Panc1 (cell line): ENCODE data around the gene ZNF710. TPM values are rescaled to one million over a fixed set of nuclear protein-coding genes. Genes with fewer than 3 reads are reported as not detected.

Experiments used
- ATAC-seq: fragments of 200-7000 bp; cut with Tn5 transposase; 2 replicates; pipeline ENCODE4 v1.9.1; 2020; ENCODE audit warnings: mild to moderate bottlenecking, moderate library complexity
- BruUV-seq: library from RNA; stranded (reverse); fragments of 400-500 nt; replicated peaks from 2 replicates; lab custom pipeline; 2021; lab: Mats Ljungman, UMichigan
- CTCF ChIA-PET: fragments of 300-600 bp; sonication (Branson Sonifier 250); formaldehyde crosslinking; loops from one replicate; lab custom pipeline; 2022; ENCODE audit warnings: antibody characterized with exemption; lab: Charles Lee
- POLR2A ChIA-PET: fragments of 300-600 bp; sonication (Branson Sonifier 250); formaldehyde crosslinking; loops from one replicate; lab custom pipeline; 2022; ENCODE audit warnings: antibody characterized with exemption; lab: Charles Lee
- DNase-seq: peaks from one replicate; pipeline ENCODE4 v3.0.0-alpha.2; 2010; ENCODE audit warnings: low read depth, low spot score
- H3K27ac ChIP-seq: 2 replicates; pipeline ENCODE4 v1.5.1; 2011; ENCODE audit warnings: mild to moderate bottlenecking, low read length, inconsistent platforms
- H3K27me3 ChIP-seq: fragments of 200-500 bp; sonication (Bioruptor generic); 2 replicates; pipeline ENCODE4 v1.6.0; 2014; ENCODE audit warnings: low read length, inconsistent platforms; ENCODE audit not compliant: control insufficient read depth, insufficient read depth
- H3K36me3 ChIP-seq: fragments of 200-500 bp; sonication (Bioruptor generic); 2 replicates; pipeline ENCODE4 v1.5.1; 2014; ENCODE audit warnings: inconsistent platforms, mild to moderate bottlenecking, low read length, moderate library complexity; ENCODE audit not compliant: control insufficient read depth, insufficient read depth
- H3K4me1 ChIP-seq: 2 replicates; pipeline ENCODE4 v1.5.1; 2011; ENCODE audit warnings: inconsistent platforms, mild to moderate bottlenecking, low read length, moderate library complexity; ENCODE audit not compliant: control insufficient read depth, insufficient read depth
- H3K4me3 ChIP-seq, 2 experiments: 2 replicates each; pipeline ENCODE4 v1.5.1; 2011 to 2012; ENCODE audit warnings: low read depth in 2 of 2, low read length in 2 of 2, mild to moderate bottlenecking in 2 of 2, inconsistent platforms in 1 of 2, moderate library complexity in 1 of 2
- H3K9me3 ChIP-seq: fragments of 200-500 bp; sonication (Bioruptor generic); 2 replicates; pipeline ENCODE4 v1.5.1; 2014; ENCODE audit warnings: low read depth, mild to moderate bottlenecking, inconsistent platforms, low read length, moderate library complexity; ENCODE audit not compliant: control insufficient read depth, insufficient read depth
- CTCF ChIP-seq: fragments of 450-650 bp; IDR thresholded peaks from 2 replicates; pipeline ENCODE4 v1.5.1; 2017; ENCODE audit warnings: mild to moderate bottlenecking
- POLR2AphosphoS5 ChIP-seq: IDR thresholded peaks from 2 replicates; pipeline ENCODE4 v1.6.1; 2012; ENCODE audit warnings: mild to moderate bottlenecking, low read depth, low read length, moderate library complexity
- SIN3A ChIP-seq: IDR thresholded peaks from 2 replicates; pipeline ENCODE4 v1.6.1; 2012; ENCODE audit warnings: low read depth, mild to moderate bottlenecking, low read length, moderate library complexity, borderline replicate concordance; ENCODE audit not compliant: insufficient read depth
- TCF7L2 ChIP-seq: IDR thresholded peaks from 2 replicates; pipeline ENCODE4 v1.6.1; 2011; ENCODE audit warnings: mild to moderate bottlenecking, low read depth, low read length, inconsistent platforms
- in situ Hi-C: cut with HindIII; loops from 2 replicates; pipeline ENCODE4 v1.10.0; 2016; ENCODE audit warnings: low sequenced_read_pairs, low pct_unique_long_range_greater_than_20kb
- intact Hi-C: fragments of 100-400 bp; cut with micrococcal nuclease; formaldehyde crosslinking; loops from one replicate; pipeline ENCODE4 v1.10.0; 2022; ENCODE audit not compliant: unreplicated experiment
- total RNA-seq: library from RNA; stranded (reverse); gene quantifications from one replicate; pipeline ENCODE4 v1.2.1, GENCODE V29; 2021; ENCODE audit not compliant: unreplicated experiment
- TF ChIP-seq, protein P1 (sequence below), 2 experiments: IDR thresholded peaks; 2 replicates each; pipeline ENCODE4 v1.6.1; 2011 to 2012; ENCODE audit warnings: low read depth in 2 of 2, control low read depth in 1 of 2, low read length in 1 of 2, mild to moderate bottlenecking in 1 of 2, moderate library complexity in 1 of 2; ENCODE audit not compliant: insufficient read depth in 1 of 2

ZNF710 gene
- total RNA-seq, 1 experiment from 2014 or later = 15.8 TPM

- Histone ChIP-seq H3K36me3 (0 out of 2 replicates have a peak, but pooled peaks cover 2% of the 10 kb centered on the region), H3K4me3 (no peak overlapping the region), H3K4me1 (no peaks in the 10 kb centered on the region; the same call in 1 of the 2 replicates), H3K27ac (no peak overlapping the region), H3K9me3 (no peaks in the 10 kb centered on the region), H3K27me3 (no peaks in the 10 kb centered on the region)
- in situ Hi-C loops = no loop called here
- DNase-seq (no peak), ATAC-seq (no peak)
- no TSS peak for BruUV-seq
- POLR2A ChIA-PET = interaction anchor here (0.6 kb wide), 1 partner anchor 9 kb away, joined by 5 read pairs; no protein-coding TSS in a partner anchor
- CTCF ChIA-PET = no interaction called here
- intact Hi-C loops = no loop called here
- TF ChIP-seq, protein P1, sequence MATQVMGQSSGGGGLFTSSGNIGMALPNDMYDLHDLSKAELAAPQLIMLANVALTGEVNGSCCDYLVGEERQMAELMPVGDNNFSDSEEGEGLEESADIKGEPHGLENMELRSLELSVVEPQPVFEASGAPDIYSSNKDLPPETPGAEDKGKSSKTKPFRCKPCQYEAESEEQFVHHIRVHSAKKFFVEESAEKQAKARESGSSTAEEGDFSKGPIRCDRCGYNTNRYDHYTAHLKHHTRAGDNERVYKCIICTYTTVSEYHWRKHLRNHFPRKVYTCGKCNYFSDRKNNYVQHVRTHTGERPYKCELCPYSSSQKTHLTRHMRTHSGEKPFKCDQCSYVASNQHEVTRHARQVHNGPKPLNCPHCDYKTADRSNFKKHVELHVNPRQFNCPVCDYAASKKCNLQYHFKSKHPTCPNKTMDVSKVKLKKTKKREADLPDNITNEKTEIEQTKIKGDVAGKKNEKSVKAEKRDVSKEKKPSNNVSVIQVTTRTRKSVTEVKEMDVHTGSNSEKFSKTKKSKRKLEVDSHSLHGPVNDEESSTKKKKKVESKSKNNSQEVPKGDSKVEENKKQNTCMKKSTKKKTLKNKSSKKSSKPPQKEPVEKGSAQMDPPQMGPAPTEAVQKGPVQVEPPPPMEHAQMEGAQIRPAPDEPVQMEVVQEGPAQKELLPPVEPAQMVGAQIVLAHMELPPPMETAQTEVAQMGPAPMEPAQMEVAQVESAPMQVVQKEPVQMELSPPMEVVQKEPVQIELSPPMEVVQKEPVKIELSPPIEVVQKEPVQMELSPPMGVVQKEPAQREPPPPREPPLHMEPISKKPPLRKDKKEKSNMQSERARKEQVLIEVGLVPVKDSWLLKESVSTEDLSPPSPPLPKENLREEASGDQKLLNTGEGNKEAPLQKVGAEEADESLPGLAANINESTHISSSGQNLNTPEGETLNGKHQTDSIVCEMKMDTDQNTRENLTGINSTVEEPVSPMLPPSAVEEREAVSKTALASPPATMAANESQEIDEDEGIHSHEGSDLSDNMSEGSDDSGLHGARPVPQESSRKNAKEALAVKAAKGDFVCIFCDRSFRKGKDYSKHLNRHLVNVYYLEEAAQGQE (IDR thresholded peaks at IDR 0.05; ENCODE audit: insufficient read depth in 1 of 2, low read depth in 2 of 2, low read length in 1 of 2) = no peak
- TF ChIP-seq TCF7L2 (no peak), CTCF (no peak), POLR2AphosphoS5 (no peak), SIN3A (no peak)
Observed at GRCh38 chr15:90080458-90080755, 79.3 kb downstream of the ZNF710 start.

GRCh38 chr15:90080818-90081393 is 79.8 kb downstream of the ZNF710 start:
- peak; percentile 56 for ATAC-seq
- ChIA-PET CTCF (no interaction called here), POLR2A (no interaction called here)
- DNase-seq = no peak
- in situ Hi-C loops = no loop called here
- no TSS peak for BruUV-seq
- Histone ChIP-seq H3K27ac (no peak overlapping the region), H3K4me3 (no peak overlapping the region), H3K9me3 (no peaks in the 10 kb centered on the region), H3K27me3 (no peaks in the 10 kb centered on the region), H3K36me3 (0 out of 2 replicates have a peak, but pooled peaks cover 2% of the 10 kb centered on the region), H3K4me1 (no peaks in the 10 kb centered on the region; the same call in 1 of the 2 replicates)
- intact Hi-C loops = no loop called here
- TF ChIP-seq SIN3A (no peak), POLR2AphosphoS5 (no peak), TCF7L2 (no peak), CTCF (no peak)
- TF ChIP-seq, protein P1 (IDR thresholded peaks at IDR 0.05; ENCODE audit: insufficient read depth in 1 of 2, low read depth in 2 of 2, low read length in 1 of 2) = no peak
